Measurements from ENCODE around the gene APLNR. TPM values are rescaled to one million over a fixed set of nuclear protein-coding genes. Genes with fewer than 3 reads are reported as not detected.

Gene APLNR
- total RNA-seq, 1 experiment from 2014 or later, result not detected

DNA sequence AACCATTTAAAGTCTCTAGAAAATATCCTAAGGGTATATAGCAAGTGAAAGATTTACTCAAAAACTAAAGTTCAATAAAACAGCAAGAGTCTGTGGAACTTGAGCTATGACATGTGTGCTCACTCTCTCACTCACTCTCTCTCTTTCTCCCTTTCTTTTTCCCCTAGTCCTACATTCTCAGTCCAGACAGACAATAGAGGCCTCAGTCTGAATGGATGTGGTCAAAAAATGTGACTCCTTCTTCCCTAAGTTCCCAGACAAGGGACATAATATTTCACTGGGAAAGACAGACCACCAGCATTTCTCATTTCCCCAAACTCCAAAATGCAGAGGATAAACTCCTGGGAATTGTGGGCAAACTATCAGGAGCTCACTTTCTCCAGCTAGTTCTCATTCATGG, 17.6 kb upstream of the APLNR start (continued):
- TF ChIP-seq TCF7L2 (IDR thresholded peaks at IDR 0.05; ENCODE audit: borderline replicate concordance, extremely low read depth, insufficient read depth, insufficient read length) (no peak), JUND (IDR thresholded peaks at IDR 0.05) (no peak)

GRCh38 chr11:57251491-57252104, 14.5 kb upstream of the APLNR start:
- no peak overlapping the region for H3K9ac ChIP-seq (ENCODE audit: low read length)
- no peaks in the 10 kb centered on the region for H4K20me1 ChIP-seq (ENCODE audit: insufficient read depth)
- no peak overlapping the region for H3K4me3 ChIP-seq (replicated peaks in 1 of 2; ENCODE audit: low read depth in 1 of 2, low read length in 2 of 2)
- H3K4me1 ChIP-seq (ENCODE audit: control insufficient read depth in 1 of 2, insufficient read depth in 2 of 2, low read length in 2 of 2), result no peaks in the 10 kb centered on the region
- no peaks in the 10 kb centered on the region for H3K9me3 ChIP-seq (ENCODE audit: control insufficient read depth in 1 of 2, insufficient read depth in 1 of 2, low read depth in 1 of 2, low read length in 2 of 2)
- no peak for TF ChIP-seq JUND (IDR thresholded peaks at IDR 0.05)
- H2AFZ ChIP-seq (ENCODE audit: low read depth, low read length, poor library complexity, severe bottlenecking), result no peak overlapping the region
- ATAC-seq, result no peak
- H3K27me3 ChIP-seq (ENCODE audit: insufficient read depth, low read length), result peaks cover 24% of the 10 kb centered on the region; the same call in 1 of the 2 replicates
- no peak overlapping the region for H3K27ac ChIP-seq (ENCODE audit: low read depth, low read length)
- ChIA-PET POLR2A (no interaction called here), RAD21 (ENCODE audit: low non-redundant PET in 1 of 2, low total read pairs in 2 of 2, uncharacterized antibody in 2 of 2, unreplicated experiment in 2 of 2) (no interaction called here), CTCF (interaction anchor here (4.6 kb wide), 1 partner anchor 120 kb away, joined by 105 read pairs; no protein-coding TSS in a partner anchor)
- intact Hi-C loops (cut with micrococcal nuclease), result no loop called here
- BruUV-seq (replicated peaks), result no TSS peak
- H3K4me2 ChIP-seq (ENCODE audit: low read length), result no peak overlapping the region
- H3K36me3 ChIP-seq (ENCODE audit: control insufficient read depth in 1 of 2, insufficient read depth in 2 of 2, low read length in 2 of 2), result no peaks in the 10 kb centered on the region
- no peaks in the 10 kb centered on the region for H3K79me2 ChIP-seq (ENCODE audit: insufficient read depth, low read length)
- DNase-seq (ENCODE audit: low read depth, low spot score), result no peak
- no peaks in the 10 kb centered on the region for H3K9me2 ChIP-seq (ENCODE audit: insufficient read depth)

GRCh38 chr11:57251037-57251436, 14.0 kb upstream of the APLNR start:
- Histone ChIP-seq H3K79me2 (ENCODE audit: insufficient read depth, low read length) (no peaks in the 10 kb centered on the region), H3K9me3 (ENCODE audit: control insufficient read depth in 1 of 2, insufficient read depth in 1 of 2, low read depth in 1 of 2, low read length in 2 of 2) (no peaks in the 10 kb centered on the region), H2AFZ (ENCODE audit: low read depth, low read length, poor library complexity, severe bottlenecking) (no peak overlapping the region), H3K9me2 (ENCODE audit: insufficient read depth) (no peaks in the 10 kb centered on the region), H3K4me2 (ENCODE audit: low read length) (no peak overlapping the region), H3K27ac (ENCODE audit: low read depth, low read length) (no peak overlapping the region), H3K4me3 (replicated peaks in 1 of 2; ENCODE audit: low read depth in 1 of 2, low read length in 2 of 2) (no peak overlapping the region), H4K20me1 (ENCODE audit: insufficient read depth) (no peaks in the 10 kb centered on the region), H3K9ac (ENCODE audit: low read length) (no peak overlapping the region), H3K36me3 (ENCODE audit: control insufficient read depth in 1 of 2, insufficient read depth in 2 of 2, low read length in 2 of 2) (no peaks in the 10 kb centered on the region), H3K27me3 (ENCODE audit: insufficient read depth, low read length) (peaks cover 22% of the 10 kb centered on the region; the same call in 1 of the 2 replicates), H3K4me1 (ENCODE audit: control insufficient read depth in 1 of 2, insufficient read depth in 2 of 2, low read length in 2 of 2) (no peaks in the 10 kb centered on the region)
- POLR2A ChIA-PET, result no interaction called here
- DNase-seq (ENCODE audit: low read depth, low spot score), result no peak
- ATAC-seq, result no peak
- CTCF ChIA-PET, result interaction anchor here (3.1 to 4.6 kb wide), 2 partner anchors 120 to 410 kb away, joined by 82 to 105 read pairs; no protein-coding TSS in a partner anchor
- RAD21 ChIA-PET (ENCODE audit: low non-redundant PET in 1 of 2, low total read pairs in 2 of 2, uncharacterized antibody in 2 of 2, unreplicated experiment in 2 of 2), result no interaction called here
- intact Hi-C loops (cut with micrococcal nuclease), result no loop called here
- TF ChIP-seq, protein P1, sequence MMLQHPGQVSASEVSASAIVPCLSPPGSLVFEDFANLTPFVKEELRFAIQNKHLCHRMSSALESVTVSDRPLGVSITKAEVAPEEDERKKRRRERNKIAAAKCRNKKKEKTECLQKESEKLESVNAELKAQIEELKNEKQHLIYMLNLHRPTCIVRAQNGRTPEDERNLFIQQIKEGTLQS (IDR thresholded peaks at IDR 0.05), result no peak
- TF ChIP-seq CBX3 (IDR thresholded peaks at IDR 0.05; ENCODE audit: low read depth), result no peak
- no peak for TF ChIP-seq MAX (IDR thresholded peaks at IDR 0.05)
- no peak for TF ChIP-seq POLR2A (IDR thresholded peaks at IDR 0.05; ENCODE audit: borderline replicate concordance, extremely low read depth, insufficient read depth, insufficient read length)
- no peak for TF ChIP-seq ZNF274 (IDR thresholded peaks at IDR 0.05; ENCODE audit: low read depth, low read length)
- BruUV-seq (replicated peaks), result no TSS peak

Data from HCT116 (cell line).